HG03196 (cell line): ENCODE results near the gene FAM171A2.

Source experiments
- ATAC-seq: cut with Tn5 transposase; IDR thresholded peaks from one replicate; pipeline ENCODE4 v1.9.1; 2021; ENCODE audit not compliant: unreplicated experiment

Gene FAM171A2

GRCh38 chr17:44324092-44324570 is 39.5 kb downstream of the FAM171A2 start:
- ATAC-seq: no peak

- ATAC-seq: no peak
These were observed 40.1 kb downstream of the FAM171A2 start for GRCh38 chr17:44323359-44324091.

GRCh38 chr17:44322236-44322895 is 41.3 kb downstream of the FAM171A2 start:
- no peak for ATAC-seq

- no peak for ATAC-seq
These were observed 42.2 kb downstream of the FAM171A2 start for GRCh38 chr17:44321246-44322120.

- ATAC-seq: no peak
These were observed 43.6 kb downstream of the FAM171A2 start for GRCh38 chr17:44320066-44320465.

GRCh38 chr17:44318077-44318892 is 45.4 kb downstream of the FAM171A2 start:
- no peak for ATAC-seq

- ATAC-seq: no peak
These were observed 46.1 kb downstream of the FAM171A2 start for GRCh38 chr17:44317545-44317944.

GRCh38 chr17:44315760-44316731 is 47.6 kb downstream of the FAM171A2 start:
- ATAC-seq: no peak

GRCh38 chr17:44314869-44315661 is 48.6 kb downstream of the FAM171A2 start:
- ATAC-seq: no peak

- no peak for ATAC-seq
These were observed 49.2 kb downstream of the FAM171A2 start for GRCh38 chr17:44314524-44314868.

GRCh38 chr17:44314031-44314430 is 49.6 kb downstream of the FAM171A2 start:
- ATAC-seq: no peak

- ATAC-seq: no peak
These were observed 51.1 kb downstream of the FAM171A2 start for GRCh38 chr17:44312396-44313104.

GRCh38 chr17:44311562-44312181 is 52.0 kb downstream of the FAM171A2 start:
- ATAC-seq: no peak

- ATAC-seq: no peak
These were observed 52.9 kb downstream of the FAM171A2 start for GRCh38 chr17:44310609-44311376.

- no peak for ATAC-seq
These were observed 53.5 kb downstream of the FAM171A2 start for GRCh38 chr17:44310188-44310587.

- ATAC-seq: no peak
These were observed 54.2 kb downstream of the FAM171A2 start for GRCh38 chr17:44309472-44309871.

- ATAC-seq: no peak
These were observed 54.8 kb downstream of the FAM171A2 start for GRCh38 chr17:44308865-44309264.
